GM15510 (cell line): Measurements from ENCODE around the gene CCL15.

ENCODE experiments used
- POLR2A ChIP-seq: IDR thresholded peaks from 3 replicates; pipeline ENCODE4 v1.6.1; 2011; ENCODE audit warnings: borderline replicate concordance; ENCODE audit not compliant: insufficient read length; ENCODE audit errors: extremely low read depth

CCL15 gene, protein sequence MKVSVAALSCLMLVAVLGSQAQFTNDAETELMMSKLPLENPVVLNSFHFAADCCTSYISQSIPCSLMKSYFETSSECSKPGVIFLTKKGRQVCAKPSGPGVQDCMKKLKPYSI

DNA sequence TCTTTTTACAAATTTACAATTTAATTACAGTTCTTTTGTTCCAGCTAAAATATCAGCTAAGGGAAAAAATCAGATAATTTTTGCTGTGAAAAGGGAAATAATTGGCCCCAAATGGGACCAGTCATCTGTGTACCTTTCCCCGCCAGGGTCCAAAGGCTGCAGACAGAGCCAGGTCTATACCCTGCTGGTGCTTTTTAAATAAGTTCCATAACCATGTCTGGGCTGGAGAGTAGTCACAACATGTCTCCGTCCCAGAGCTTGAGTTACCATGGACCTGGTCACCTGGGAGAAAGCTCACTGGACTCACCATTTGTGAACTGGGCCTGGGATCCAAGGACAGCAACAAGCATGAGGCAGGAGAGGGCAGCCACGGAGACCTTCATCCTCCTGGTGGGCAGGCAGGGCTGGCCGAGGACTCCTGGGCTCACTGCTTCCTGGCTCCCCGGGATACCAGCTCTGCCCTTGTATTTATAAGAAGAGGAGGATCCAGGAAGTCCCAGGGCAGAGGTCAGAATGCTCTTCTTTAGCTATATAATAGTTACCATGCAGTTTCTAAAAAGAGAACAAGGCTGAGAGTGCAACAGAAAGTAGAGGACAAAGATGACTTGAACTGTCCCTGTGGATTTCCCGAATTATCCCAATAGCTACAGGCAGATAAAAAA is at the start of gene CCL15:
Gene CCL15, minus strand, starts transcription at position 444 of the 662 bp plus-strand sequence. Its CDS starts 61 bp downstream, at position 383.
- TF ChIP-seq POLR2A, result no peak

DNA sequence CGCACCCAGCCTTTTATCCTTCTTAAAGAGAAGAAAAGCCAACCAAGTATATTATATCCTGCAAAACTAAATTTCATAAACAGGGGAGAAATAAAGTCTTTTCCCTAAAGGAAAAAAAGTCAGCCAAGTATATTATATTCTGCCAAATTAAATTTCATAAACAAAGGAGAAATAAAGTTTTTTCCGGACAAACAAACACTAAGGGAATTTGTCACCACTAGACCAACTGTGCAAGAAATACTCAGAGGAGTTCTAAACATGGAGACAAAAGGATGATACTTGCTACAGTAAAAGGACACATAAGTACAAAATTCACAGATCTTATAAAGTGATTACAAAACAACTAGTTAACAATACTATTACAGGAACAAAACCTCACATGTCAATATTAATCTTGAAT is 48.3 kb upstream of the CCL15 start:
- TF ChIP-seq POLR2A, result no peak

DNA sequence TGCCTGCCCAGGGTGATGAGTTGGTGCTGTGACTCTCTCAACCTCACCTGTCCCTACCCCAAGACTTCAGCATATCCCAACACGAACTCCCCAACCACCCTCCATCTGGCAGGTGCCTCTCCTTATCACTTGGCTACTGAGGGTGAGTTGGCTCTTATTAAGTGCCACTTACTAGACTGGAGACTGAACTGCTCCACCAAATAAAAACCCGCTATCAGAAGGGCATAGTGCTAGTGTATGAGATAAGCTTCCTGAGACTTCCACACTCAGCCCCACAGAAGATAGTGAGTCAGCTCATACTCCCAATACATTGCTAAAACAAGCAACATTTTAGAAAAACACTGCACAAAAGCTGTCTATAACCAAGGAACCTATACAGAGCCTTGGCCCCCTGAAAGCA is 46.7 kb upstream of the CCL15 start:
- TF ChIP-seq POLR2A, result no peak

DNA sequence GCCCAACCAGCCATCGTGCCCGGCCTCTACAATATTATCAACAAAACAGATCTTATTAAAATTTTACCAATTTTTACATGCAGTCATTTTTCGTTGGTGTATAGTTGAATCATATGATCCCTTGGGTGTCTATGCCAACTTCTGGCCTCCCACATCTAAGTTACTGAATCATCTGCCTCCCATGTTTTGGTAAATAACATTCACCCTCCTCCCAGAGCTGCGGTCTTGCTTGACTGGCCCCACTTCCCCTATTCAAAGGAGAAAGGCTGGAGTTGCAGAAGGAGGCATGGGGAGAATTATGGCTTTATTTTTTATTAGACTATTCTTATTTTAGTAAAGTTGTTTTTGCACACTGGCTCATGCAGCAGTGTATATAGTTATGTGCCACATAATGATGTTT is 34.9 kb upstream of the CCL15 start:
- TF ChIP-seq POLR2A, result no peak

DNA sequence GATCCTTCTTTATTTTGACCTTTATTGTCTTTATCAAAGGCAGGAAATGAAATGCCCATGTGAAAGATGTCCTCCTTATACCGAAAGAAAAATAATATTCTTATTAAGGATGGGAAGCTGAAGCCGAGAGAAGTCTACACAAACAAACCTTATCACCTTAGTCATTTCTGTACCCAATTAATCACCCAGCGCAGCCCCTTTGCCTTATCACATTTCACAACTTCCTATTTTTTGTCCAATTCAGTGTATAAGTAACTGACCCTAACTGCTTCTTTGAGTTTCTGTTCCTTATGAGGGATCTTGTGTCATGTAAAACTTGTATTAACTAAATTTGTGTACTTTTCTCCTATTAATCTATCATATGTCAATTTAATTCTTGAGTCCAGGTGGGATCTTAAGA is 32.8 kb upstream of the CCL15 start:
- TF ChIP-seq POLR2A, result no peak

DNA sequence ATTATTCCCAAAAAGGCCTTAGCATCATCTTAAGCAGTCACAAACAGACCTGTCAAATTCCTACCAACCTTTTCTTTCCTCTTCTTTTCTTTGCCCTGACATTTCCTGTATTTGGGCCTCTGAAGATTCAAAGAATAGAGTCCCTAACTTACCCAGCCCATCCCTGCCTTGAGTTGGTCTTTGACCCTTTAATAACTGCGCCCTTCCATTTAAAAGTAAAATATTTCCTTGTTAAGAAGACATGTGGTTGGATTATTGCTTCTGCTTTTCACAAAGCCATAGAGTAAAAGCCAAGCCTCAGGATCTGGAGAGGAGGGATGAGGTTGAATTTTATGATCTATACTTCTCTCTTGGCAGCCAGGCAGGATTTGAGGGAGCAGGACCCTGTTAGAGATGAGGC is 29.6 kb upstream of the CCL15 start:
- TF ChIP-seq POLR2A, result no peak

DNA sequence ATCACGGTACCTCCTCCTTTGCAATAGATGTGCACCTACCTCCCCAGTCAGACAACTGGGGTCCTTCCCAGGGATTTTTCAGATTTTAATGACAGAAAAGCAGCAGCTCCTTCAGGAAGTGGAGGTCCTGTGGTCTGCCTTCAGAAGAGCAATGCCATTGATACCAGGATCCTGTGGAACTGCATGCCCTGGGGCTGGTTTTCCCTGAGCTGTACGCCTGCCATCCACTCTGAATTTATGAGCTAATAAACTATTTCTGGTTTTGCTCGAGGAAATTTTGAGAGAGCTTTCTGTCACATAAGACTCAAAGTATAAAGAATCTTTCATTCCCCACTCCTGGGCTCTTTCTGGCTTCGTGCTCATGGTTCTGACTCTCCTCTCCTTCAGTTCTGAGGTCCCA is 26.4 kb upstream of the CCL15 start:
- no peak for TF ChIP-seq POLR2A

DNA sequence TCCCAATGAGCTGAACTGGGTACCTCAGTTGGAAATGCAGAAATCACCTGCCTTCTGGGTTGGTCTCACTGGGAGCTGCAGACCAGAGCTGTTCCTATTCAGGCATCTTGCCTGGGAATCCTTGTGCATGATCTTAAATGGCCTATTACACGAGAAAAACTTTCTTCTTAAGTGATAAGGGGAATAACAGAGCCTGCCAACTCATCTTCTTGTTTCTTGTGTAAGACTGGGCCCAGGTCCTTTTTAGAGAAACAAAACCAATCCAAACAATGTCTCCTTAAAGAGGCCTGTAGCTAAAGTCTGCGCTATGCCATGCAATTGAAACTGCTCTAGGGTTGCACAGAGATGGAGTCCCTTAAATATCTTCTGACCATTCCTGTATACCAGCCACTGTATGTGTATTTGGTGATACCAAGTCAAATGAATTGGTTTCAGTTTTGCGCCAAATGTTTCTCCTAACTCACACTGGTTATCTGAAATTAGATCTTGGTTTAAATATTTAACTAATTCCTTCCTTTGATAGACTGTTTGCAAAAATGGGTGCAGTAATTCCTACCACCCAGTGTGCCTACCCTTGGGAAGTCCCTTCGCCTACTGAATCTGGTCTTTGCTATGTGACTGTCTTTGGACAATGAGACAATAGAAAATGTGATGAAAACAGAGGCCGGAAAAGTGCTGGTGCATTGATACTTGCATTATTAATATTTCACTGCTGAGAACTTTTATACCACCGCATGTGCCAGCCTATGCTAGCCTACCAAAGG is 22.9 kb upstream of the CCL15 start:
- no peak for TF ChIP-seq POLR2A

DNA sequence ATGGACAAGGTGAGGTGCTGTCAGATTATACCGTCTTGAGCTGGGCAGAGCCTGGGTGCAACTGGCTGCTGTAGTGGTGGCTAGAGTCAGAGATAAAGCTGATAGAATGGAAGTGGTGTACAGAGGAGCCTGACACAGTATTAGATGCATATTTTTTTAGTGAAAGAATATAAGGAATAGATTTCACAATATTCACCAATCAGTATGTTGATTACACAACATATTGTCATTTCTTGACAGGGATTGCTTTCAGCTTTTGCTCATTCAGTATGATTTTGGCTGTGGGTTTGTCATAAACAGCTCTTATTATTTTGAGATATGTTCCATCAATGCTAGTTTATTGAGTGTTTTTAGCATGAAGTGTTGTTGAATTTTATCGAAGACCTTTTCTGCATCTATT is 18.1 kb upstream of the CCL15 start:
- no peak for TF ChIP-seq POLR2A

DNA sequence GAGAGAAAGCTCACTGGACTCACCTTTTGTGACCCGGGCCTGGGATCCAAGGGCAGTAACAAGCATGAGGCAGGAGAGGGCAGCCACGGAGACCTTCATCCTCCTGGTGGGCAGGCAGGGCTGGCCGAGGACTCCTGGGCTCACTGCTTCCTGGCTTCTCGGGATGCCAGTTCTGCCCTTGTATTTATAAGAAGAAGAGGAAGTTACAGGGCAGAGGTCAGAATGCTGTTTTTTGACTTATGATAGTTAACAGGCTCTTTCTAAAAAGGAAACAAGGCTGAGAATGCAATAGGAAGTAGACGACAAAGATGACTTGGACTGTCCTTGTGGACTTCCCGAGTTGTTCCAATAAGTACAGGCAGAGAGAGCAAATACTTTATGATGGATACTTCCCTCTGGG is 16.4 kb upstream of the CCL15 start, which contains the start of gene CCL23:
Gene CCL23, minus strand, starts transcription at position 174 of the 400 bp plus-strand sequence. Its CDS starts 75 bp downstream, at position 99.
- no peak for TF ChIP-seq POLR2A

DNA sequence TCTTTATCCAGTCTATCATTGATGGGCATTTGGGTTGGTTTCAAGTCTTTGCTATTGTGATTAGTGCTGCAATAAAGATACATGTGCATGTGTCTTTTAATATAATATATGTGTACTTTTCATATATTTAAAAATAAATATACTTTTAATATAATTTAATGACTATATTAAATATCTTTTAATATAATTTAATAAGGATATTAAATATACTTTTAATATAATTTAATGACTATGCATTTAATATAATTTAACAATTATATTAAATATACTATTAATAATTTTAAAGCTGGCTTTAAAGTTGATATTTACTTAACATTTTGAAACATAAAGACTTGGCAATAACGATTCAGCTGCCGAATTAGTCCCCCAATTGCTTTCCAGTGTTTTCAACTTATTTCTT is 15.2 kb upstream of the CCL15 start:
- TF ChIP-seq POLR2A, result no peak

DNA sequence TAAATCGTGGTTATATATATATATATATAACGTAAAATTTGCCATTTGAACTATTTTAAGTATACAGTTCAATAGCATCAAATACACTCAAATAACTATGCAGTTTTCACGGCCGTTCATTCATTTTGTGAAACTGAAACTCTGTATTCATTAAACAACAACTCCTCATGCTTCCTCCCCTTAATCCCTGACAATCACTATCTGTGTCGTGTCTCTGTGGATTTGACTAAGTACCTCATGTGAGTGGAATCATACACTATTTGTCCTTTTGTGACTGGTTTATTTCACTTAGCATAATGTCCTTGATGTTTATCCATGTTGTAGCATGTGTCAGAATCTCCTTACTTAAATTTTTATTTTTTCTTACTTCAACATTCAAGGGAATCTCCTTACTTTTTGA is 13.6 kb upstream of the CCL15 start:
- TF ChIP-seq POLR2A, result no peak

DNA sequence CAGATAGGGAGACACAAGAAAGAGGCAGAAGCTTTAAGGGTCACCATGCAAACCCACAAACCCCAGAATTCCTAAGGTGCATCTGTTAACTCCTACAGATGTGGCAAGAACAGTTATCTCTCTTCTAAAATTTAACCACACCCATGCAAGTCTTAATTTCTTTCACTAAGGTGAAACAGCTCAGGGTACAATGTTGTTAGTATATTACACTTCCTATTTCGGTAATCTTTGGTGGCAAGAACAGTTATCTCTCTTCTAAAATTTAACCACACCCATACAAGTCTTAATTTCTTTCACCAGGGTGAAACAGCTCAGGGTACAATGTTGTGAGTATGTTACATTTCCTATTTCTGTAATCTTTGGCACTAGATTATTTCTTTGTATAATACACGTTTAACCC is 9.8 kb upstream of the CCL15 start:
- no peak for TF ChIP-seq POLR2A

DNA sequence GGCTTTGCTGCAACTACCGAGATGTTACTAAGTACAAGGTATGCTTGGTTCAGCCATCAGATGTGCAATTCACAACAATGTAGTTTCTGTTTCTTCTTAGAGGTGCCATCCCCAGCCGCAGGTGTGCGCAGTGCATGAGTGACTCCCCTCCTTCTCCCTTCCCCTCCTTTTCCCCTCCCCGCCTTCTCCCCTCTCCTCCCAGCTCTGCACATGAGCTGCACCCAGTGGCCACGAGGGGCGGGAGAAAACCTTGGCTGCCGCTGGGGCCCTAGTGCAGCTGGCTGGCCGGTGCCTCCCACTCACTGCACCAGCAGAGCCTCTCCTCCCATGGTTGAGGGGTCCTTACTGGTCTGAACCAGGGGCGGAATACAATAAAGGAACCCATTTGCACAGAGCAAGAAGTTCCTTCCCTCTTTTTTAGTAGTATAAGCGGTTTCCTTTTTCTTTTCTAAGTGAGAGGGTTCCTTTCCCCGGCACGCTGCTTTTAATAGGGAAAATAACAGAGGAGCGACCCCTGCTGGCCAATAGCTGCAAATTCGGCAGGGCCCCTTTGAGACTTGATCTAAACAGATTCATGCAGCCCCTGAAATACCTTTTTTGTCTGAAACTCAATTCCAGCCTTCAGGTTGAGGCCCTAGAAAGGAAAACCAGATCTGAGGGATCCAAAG is 7.8 kb upstream of the CCL15 start:
- TF ChIP-seq POLR2A, result no peak

DNA sequence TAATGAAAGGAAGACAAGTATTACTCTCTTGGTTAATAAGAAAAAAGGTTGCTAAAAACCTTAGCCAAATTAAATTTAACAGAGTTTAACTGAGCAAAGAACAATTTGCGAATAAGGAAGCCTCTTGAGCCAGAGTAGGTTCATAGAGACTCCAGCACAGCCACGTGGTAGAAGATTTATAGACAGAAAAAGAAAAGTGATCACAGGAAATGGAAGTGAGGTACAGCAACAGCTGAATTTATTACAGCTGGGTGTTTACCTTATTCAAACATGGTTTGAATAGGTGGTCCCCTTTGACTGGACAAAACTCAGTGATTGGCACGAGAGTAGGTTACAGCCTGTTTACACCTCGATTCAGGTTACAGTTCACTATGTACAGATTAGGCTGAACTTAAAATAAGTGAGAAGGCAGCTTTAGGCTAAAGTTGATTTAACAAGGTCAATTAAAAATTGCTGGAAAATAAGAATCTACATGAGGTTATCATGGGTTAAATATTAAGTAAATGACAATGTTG is 3.3 kb upstream of the CCL15 start:
- no peak for TF ChIP-seq POLR2A
